A673 (cell line): Measurements from ENCODE around the gene NOM1. TPM values are rescaled to one million over a fixed set of nuclear protein-coding genes. Genes with fewer than 3 reads are reported as not detected.
A peak's percentile ranks its signal among the peaks of the same experiment; 100 is the strongest.

Experiments
- BruUV-seq: library from RNA; stranded (reverse); fragments of 400-500 nt; replicated peaks from 2 replicates; lab custom pipeline; 2021; lab: Mats Ljungman, UMichigan
- CTCF ChIA-PET: fragments of 300-600 bp; sonication (Branson Sonifier 250); formaldehyde crosslinking; loops from one replicate; lab custom pipeline; 2022; ENCODE audit warnings: antibody characterized with exemption; lab: Charles Lee
- POLR2A ChIA-PET: fragments of 300-600 bp; sonication (Branson Sonifier 250); formaldehyde crosslinking; loops from one replicate; lab custom pipeline; 2022; ENCODE audit warnings: antibody characterized with exemption; ENCODE audit not compliant: low non-redundant PET; lab: Charles Lee
- DNase-seq: peaks from one replicate; pipeline ENCODE4 v3.0.0-alpha.2; 2015; ENCODE audit warnings: low spot score
- H3K27ac ChIP-seq: fragments of 200-600 bp; sonication (generic); 2 replicates; pipeline ENCODE4 v1.5.1; 2016; ENCODE audit warnings: mixed run types, low read depth, mild to moderate bottlenecking, mixed read lengths, antibody characterized with exemption, low read length; ENCODE audit not compliant: poor library complexity, severe bottlenecking
- H3K27me3 ChIP-seq: fragments of 200-600 bp; sonication (generic); replicated peaks from 2 replicates; pipeline ENCODE4 v1.6.1; 2017; ENCODE audit warnings: mixed run types, low read depth, mild to moderate bottlenecking, mixed read lengths, antibody characterized with exemption, low read length; ENCODE audit not compliant: insufficient read depth, poor library complexity
- H3K36me3 ChIP-seq: fragments of 200-600 bp; sonication (generic); 2 replicates; pipeline ENCODE4 v1.6.1; 2016; ENCODE audit warnings: mixed run types, mild to moderate bottlenecking, mixed read lengths, antibody characterized with exemption, low read length; ENCODE audit not compliant: insufficient read depth, poor library complexity, severe bottlenecking
- H3K4me1 ChIP-seq: fragments of 200-600 bp; sonication (generic); 2 replicates; pipeline ENCODE4 v1.6.1; 2017; ENCODE audit warnings: mixed run types, mild to moderate bottlenecking, mixed read lengths, antibody characterized with exemption, low read length; ENCODE audit not compliant: insufficient read depth, poor library complexity, severe bottlenecking
- H3K4me3 ChIP-seq: fragments of 200-600 bp; sonication (generic); 2 replicates; pipeline ENCODE4 v1.5.1; 2016; ENCODE audit warnings: low read depth, mixed run types, mild to moderate bottlenecking, mixed read lengths, low read length; ENCODE audit not compliant: poor library complexity, severe bottlenecking
- H3K9me3 ChIP-seq: fragments of 200-600 bp; sonication (generic); 2 replicates; pipeline ENCODE4 v1.6.1; 2016; ENCODE audit warnings: mixed run types, low read depth, mild to moderate bottlenecking, mixed read lengths, antibody characterized with exemption, low read length; ENCODE audit not compliant: poor library complexity, severe bottlenecking
- EZH2 ChIP-seq: fragments of 200-600 bp; sonication (generic); IDR thresholded peaks from 2 replicates; pipeline ENCODE4 v1.6.1; 2017; ENCODE audit warnings: borderline replicate concordance, low read depth, mild to moderate bottlenecking, mixed read lengths, antibody characterized with exemption, low read length; ENCODE audit not compliant: poor library complexity, severe bottlenecking
- intact Hi-C: fragments of 100-400 bp; cut with micrococcal nuclease; formaldehyde crosslinking; loops from one replicate; pipeline ENCODE4 v1.10.0; 2022; ENCODE audit not compliant: unreplicated experiment
- total RNA-seq: library from RNA; stranded (reverse); gene quantifications from 2 replicates; pipeline ENCODE4 v1.2.3, GENCODE V29; 2021
- TF ChIP-seq, protein P1 (sequence below): fragments of 300-800, 200-600 bp; sonication (generic); conservative IDR thresholded peaks from 2 replicates; pipeline ENCODE4 v1.5.1; 2017; ENCODE audit warnings: low read depth, mild to moderate bottlenecking, antibody characterized with exemption, low read length, moderate library complexity, mixed read lengths

NOM1 gene
- total RNA-seq, 1 experiment from 2014 or later, result 34.1 TPM

DNA sequence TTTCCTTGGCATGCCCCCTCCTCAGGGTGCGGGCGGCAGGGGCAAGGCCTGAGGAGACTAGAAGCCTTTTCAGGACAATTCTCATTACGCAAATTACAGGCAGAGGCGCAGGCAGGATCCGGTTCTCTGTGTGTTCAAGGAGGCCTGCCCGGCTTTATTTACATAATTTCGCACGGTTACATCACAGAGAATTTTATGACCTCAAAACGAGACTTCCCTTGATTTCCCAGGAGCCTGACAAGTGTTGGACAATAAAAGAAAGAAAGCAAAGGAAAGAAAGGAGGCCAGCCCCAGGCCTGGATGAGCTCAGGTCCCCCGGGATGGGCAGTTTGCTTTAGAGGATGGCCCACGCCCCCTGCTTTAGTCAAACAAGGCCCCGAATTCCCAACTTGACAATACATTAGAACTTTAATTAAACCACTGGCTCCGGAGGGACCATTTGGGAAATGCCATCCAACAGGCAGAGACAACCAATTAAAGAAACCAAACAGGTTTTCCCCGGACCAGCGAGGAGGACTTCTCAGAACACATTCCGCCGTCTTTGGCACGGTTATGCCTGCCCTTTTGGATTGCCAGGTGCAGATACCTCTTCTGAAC, 58.1 kb downstream of the NOM1 start:
- no peak for TF ChIP-seq EZH2
- TF ChIP-seq, protein P1, sequence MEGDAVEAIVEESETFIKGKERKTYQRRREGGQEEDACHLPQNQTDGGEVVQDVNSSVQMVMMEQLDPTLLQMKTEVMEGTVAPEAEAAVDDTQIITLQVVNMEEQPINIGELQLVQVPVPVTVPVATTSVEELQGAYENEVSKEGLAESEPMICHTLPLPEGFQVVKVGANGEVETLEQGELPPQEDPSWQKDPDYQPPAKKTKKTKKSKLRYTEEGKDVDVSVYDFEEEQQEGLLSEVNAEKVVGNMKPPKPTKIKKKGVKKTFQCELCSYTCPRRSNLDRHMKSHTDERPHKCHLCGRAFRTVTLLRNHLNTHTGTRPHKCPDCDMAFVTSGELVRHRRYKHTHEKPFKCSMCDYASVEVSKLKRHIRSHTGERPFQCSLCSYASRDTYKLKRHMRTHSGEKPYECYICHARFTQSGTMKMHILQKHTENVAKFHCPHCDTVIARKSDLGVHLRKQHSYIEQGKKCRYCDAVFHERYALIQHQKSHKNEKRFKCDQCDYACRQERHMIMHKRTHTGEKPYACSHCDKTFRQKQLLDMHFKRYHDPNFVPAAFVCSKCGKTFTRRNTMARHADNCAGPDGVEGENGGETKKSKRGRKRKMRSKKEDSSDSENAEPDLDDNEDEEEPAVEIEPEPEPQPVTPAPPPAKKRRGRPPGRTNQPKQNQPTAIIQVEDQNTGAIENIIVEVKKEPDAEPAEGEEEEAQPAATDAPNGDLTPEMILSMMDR, result no peak
- ChIA-PET POLR2A (no interaction called here), CTCF (no interaction called here)
- H3K4me3 ChIP-seq, result no peak overlapping the region
- peaks cover 7% of the 10 kb centered on the region for H3K4me1 ChIP-seq
- no peak for DNase-seq
- no TSS peak for BruUV-seq
- no peak overlapping the region for H3K27ac ChIP-seq
- H3K27me3 ChIP-seq, result peaks cover 97% of the 10 kb centered on the region
- intact Hi-C loops, result no loop called here
- no peaks in the 10 kb centered on the region for H3K9me3 ChIP-seq
- no peaks in the 10 kb centered on the region for H3K36me3 ChIP-seq

DNA sequence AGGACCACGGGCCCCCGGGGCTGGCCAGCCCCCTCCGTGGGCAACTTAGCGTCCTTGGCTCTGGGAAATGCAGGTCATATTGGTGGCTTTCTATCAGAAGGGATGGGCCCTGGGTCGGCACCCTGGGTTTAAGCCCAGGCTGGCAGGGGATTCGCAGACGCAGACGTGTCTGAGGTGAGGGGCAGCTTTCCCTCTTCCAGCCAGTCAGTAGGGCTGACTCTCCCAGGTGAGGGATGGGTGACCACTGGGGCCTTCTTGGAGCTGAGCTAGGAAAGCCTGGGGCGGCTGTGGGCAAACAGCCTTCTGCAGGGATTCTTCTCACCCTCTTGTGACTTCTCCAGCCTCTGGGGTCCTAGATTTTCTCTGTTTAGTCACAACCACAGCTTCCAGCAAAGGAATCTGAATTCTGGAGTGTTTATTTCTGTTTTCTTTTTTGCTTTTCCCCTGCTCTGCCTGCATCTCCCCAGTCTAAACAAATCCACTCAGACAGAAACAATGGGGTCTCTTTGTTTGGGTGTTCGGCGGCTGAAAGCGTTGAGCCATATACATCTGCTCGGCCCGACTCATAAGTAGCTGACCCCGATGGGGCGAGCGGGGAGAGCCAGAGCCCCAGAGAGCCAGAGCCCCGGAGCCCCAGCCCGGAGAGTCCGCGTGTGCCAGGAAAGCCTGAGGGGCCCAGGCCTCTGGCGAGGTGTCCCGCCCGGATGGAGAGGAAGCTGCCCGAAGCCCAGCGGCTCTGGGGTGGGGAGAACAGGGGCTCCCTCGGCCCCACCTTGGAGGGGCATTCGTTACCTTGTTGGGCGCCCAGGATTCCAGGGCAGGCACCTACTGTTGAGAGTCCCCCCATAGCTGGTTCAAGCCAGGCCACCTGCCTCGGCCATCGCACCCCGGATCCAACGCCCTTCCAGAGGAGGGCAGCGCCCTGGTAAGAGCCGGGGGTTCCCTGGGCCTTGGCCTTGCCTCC, 59.0 kb downstream of the NOM1 start:
- no peaks in the 10 kb centered on the region for H3K36me3 ChIP-seq
- BruUV-seq, result no TSS peak
- H3K4me3 ChIP-seq, result no peak overlapping the region
- no peak overlapping the region for H3K27ac ChIP-seq
- intact Hi-C loops, result no loop called here
- TF ChIP-seq, protein P1, result no peak
- TF ChIP-seq EZH2, result no peak
- POLR2A ChIA-PET, result no interaction called here
- DNase-seq, result no peak
- no peaks in the 10 kb centered on the region for H3K9me3 ChIP-seq
- CTCF ChIA-PET, result no interaction called here
- H3K4me1 ChIP-seq, result peaks cover 7% of the 10 kb centered on the region
- peaks cover 97% of the 10 kb centered on the region for H3K27me3 ChIP-seq

DNA sequence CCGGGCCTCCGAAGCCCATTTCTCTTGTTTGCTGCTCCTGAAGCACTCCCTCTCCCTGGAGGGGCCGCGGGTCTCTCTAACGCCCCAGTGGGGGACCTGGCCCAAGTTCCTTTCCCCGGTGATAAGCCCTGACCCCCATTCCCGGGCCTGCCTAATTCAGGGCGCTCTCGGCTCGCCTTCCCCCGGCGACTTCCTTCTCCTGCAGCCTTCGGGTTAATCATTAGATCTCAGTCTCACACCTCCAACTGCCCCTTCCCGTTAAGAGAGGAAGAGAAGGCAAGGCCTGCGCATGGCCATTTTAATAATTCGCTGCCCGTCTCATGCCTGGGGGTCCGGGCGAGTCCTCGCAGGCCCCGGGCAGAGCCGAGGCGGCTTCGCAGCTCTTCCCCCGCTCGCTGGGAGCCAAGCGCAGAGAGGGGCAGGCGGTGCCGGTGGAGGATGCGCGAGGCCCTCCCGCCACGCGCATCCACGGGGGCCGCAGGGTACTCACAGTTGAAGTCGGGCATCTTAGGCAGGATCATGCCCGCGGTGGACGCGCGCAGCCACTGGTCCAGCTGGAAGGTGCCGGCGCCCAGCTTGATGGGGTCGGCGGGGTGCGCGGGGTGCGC, 59.8 kb downstream of the NOM1 start:
- POLR2A ChIA-PET, result no interaction called here
- no peaks in the 10 kb centered on the region for H3K36me3 ChIP-seq
- H3K4me3 ChIP-seq, result peak overlapping the region; percentile 24
- DNase-seq, result no peak
- TF ChIP-seq, protein P1, result no peak
- peak; percentile 94 for TF ChIP-seq EZH2
- no peaks in the 10 kb centered on the region for H3K9me3 ChIP-seq
- CTCF ChIA-PET, result no interaction called here
- H3K27ac ChIP-seq, result no peak overlapping the region
- BruUV-seq, result no TSS peak
- H3K27me3 ChIP-seq, result peaks cover 97% of the 10 kb centered on the region
- H3K4me1 ChIP-seq, result peaks cover 7% of the 10 kb centered on the region
- intact Hi-C loops, result no loop called here
